Omental fat pad (tissue), 4 donors: ENCODE data around the gene NAV2. TPM values are rescaled to one million over a fixed set of nuclear protein-coding genes. Genes with fewer than 3 reads are reported as not detected.

ENCODE experiments used
- ATAC-seq: fragments of 150-250 bp; one replicate; pipeline ENCODE4 v1.9.1; 2016; ENCODE audit warnings: mild to moderate bottlenecking, moderate library complexity; ENCODE audit not compliant: low FRiP score
- DNase-seq: peaks from one replicate; pipeline ENCODE4 v3.0.0-alpha.2; 2019; ENCODE audit warnings: low spot score
- total RNA-seq, 4 donors: library from RNA; depleted of rRNA; stranded (reverse); fragments of >200 nt; gene quantifications; one replicate each; pipeline ENCODE4 v1.1.0, GENCODE V29; 2016
- TF ChIP-seq, protein P1 (sequence below), 3 donors: fragments of 450-650 bp; IDR thresholded peaks; one replicate each; pipeline ENCODE4 v1.5.1; 2016 to 2017; ENCODE audit warnings: antibody characterized with exemption in 3 of 3, mild to moderate bottlenecking in 3 of 3, moderate library complexity in 2 of 3

NAV2 gene
- total RNA-seq, 4 donors from 2014 or later = 6.3 to 41.6 (median 13.0) TPM

DNA sequence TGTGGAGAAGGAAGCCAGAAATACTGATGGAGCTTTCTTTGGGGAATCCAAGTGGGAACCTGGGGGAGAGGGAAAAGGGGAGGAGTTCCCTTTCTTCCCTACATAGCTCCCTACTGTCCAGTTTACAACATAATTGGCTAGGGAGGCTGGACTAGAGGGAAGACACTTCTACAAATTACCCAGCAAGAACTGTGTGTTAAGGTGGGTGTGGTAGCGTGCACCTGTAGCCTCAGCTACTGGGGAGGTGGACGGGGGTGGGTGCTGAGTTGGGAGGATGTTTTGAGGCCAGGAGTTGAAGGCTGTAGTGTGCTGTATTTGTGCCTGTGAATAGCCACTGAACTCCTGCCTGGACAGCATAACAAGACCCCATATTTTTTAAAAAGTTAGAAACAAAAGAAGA is 74.0 kb downstream of the NAV2 start:
- DNase-seq = no peak
- TF ChIP-seq, protein P1, sequence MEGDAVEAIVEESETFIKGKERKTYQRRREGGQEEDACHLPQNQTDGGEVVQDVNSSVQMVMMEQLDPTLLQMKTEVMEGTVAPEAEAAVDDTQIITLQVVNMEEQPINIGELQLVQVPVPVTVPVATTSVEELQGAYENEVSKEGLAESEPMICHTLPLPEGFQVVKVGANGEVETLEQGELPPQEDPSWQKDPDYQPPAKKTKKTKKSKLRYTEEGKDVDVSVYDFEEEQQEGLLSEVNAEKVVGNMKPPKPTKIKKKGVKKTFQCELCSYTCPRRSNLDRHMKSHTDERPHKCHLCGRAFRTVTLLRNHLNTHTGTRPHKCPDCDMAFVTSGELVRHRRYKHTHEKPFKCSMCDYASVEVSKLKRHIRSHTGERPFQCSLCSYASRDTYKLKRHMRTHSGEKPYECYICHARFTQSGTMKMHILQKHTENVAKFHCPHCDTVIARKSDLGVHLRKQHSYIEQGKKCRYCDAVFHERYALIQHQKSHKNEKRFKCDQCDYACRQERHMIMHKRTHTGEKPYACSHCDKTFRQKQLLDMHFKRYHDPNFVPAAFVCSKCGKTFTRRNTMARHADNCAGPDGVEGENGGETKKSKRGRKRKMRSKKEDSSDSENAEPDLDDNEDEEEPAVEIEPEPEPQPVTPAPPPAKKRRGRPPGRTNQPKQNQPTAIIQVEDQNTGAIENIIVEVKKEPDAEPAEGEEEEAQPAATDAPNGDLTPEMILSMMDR (IDR thresholded peaks at IDR 0.05) = no peak
- ATAC-seq = no peak

DNA sequence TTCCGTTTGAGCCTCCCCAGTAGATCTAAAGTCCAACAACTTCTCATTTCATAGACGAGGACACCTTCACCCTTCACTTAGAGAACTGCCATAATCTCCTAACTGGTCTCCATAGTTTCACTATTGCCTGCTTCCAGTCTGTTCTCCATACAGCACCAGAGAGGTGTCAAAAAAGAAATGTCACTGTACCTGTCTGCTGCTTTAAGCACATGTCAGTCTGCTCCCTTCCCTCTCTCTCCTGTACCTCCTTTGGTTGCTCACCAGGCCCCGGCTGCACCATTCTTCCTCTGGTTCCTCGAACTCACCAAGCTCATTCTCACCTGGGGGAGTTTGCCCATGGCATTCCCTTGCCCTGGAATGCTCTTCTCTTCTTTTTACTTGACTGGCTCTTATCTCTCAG is 75.8 kb downstream of the NAV2 start:
- TF ChIP-seq, protein P1 (IDR thresholded peaks at IDR 0.05) = no peak

DNA sequence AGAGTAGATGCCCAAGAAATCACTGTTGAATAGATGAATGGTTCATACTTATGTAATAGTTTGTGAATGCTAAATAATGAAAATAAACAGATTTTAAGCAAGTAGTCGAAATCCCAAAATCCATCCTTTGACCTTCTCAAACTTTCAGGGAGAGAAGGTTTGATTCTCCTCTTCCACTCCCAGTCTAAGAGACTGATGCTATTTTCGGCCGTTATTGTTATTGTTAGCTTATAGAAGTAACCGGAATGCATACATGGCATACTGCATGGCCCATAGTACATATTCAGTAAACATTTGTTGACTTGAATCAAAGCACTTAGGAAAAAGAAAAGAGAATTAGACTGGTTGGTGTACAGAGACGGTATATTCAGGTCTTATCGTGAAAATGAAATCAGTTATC is 76.6 kb downstream of the NAV2 start:
- TF ChIP-seq, protein P1 (IDR thresholded peaks at IDR 0.05) = no peak

More for the DNA sequence above, 75.8 kb downstream of the NAV2 start:
- ATAC-seq = no peak
- DNase-seq = no peak

DNA sequence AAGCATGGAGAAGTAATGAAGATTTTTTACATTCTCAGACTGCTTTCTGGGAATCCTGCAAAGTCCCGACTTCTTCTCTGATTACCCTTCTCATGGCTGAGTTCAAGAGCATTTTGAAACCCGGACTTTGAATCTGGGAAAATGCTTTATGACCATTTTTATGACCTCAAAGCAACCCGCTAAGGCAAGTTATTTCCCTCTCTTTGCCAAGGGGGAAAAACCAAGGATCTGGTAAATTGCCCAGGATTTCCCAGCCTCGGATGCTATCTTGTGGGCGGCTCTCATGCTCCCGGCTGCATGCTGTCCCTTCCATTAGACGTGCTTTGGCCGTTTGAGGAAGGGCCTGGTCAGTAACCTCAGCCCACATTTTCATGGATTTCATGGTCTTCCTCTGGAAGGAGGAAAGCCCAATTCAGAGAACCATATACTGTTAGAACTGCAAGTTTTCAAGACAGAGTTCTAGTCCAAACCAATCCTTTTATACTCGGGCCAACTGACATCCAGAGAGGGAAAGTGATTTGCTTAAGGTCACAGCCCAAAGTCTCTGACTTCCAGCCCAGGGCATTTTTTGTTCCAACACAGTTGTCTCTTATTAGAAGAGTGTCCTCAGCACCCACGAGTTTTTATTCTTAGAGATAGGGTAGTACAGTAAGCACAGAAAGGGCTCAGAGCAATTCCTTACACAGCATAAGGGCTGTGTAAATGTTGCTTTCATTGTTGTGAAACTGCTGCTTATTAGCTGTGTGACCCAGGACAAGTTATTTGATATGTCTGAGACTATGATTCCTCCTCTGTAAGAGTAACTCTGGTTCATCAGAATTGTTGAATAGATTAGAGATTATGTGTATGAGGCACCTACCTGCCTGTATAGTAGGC is 77.4 kb downstream of the NAV2 start:
- peak; percentile 68 for ATAC-seq

More for the DNA sequence above, 76.6 kb downstream of the NAV2 start:
- ATAC-seq (no peak), DNase-seq (no peak)

DNA sequence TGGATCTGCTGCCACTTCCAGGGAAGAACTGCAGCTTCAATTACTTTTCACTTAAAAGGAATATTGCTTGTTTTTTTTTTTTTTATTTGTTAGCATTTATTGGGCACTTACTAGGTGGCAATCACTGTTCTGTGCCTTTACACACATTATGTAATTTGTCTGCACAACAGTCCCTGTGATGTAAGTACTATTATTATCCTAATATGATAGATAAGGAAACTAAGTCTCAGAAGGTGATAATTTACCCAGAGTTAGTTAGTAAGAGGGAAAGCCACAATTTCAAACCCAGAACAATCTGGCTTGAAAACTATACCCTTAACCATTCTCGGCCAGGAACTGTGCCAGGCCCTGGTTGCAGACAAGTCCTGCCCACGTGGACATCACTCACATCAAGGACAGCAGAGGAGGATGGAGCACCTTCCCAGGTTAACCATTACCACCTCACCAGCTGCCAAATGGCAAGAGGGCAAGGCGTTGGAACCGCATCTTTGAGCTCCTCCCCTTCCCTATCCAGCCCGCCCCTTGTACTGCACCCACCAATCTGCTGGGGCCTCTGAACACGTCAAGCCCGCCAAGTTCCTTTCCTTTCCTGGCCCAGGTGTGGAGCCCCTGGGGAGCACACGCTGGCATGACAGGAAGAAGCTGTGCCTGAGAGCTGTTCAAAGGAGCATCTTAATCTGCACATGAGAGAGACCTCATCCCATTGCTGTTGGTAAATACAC is 78.4 kb downstream of the NAV2 start:
- DNase-seq = no peak

More for the DNA sequence above, 77.4 kb downstream of the NAV2 start:
- DNase-seq = no peak
- TF ChIP-seq, protein P1 (IDR thresholded peaks at IDR 0.05) = no peak

DNA sequence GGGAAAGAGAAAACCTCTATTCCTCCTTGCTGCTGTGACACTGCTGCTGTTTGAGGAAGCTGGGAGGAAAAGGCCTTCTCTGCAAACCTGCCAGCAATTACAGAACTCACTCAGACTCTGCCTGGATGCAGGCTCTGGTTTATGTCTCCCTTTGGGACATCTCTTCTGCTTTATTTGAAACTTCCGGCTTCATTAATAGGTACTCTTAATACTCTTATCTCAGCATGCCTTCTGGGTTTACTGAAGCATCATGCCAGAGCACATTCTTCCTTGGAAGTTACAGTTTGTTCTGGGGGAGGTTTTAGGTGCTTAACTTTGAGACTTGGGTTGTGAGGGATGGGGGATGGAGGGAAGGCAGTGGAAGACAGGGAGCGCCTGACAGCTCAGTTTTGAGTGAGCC is 79.9 kb downstream of the NAV2 start:
- TF ChIP-seq, protein P1 (IDR thresholded peaks at IDR 0.05) = no peak
- ATAC-seq = no peak
- no peak for DNase-seq

More for the DNA sequence above, 78.4 kb downstream of the NAV2 start:
- no peak for ATAC-seq
- TF ChIP-seq, protein P1 (IDR thresholded peaks at IDR 0.05) = no peak
